Endodermal cell (in vitro differentiated cells): ENCODE results near the gene UGP2. TPM values are rescaled to one million over a fixed set of nuclear protein-coding genes. Genes with fewer than 3 reads are reported as not detected.

ENCODE experiments used
- DNase-seq: peaks from one replicate; pipeline ENCODE4 v3.0.0-alpha.2; 2017
- H3K27ac ChIP-seq: 2 replicates; pipeline ENCODE4 v1.5.1; 2013; ENCODE audit warnings: mild to moderate bottlenecking, low read depth, low read length, moderate library complexity
- H3K27me3 ChIP-seq: 2 replicates; pipeline ENCODE4 v1.6.1; 2013; ENCODE audit warnings: mild to moderate bottlenecking, low read length, moderate library complexity; ENCODE audit not compliant: insufficient read depth, control insufficient read depth, poor library complexity, severe bottlenecking
- H3K36me3 ChIP-seq: 2 replicates; pipeline ENCODE4 v1.7.0; 2013; ENCODE audit warnings: mild to moderate bottlenecking, low read length, moderate library complexity; ENCODE audit not compliant: control insufficient read depth, insufficient read depth
- H3K4me1 ChIP-seq: one replicate; pipeline ENCODE4 v1.7.0; 2013; ENCODE audit warnings: low read length; ENCODE audit not compliant: control insufficient read depth, insufficient read depth
- H3K4me3 ChIP-seq: 2 replicates; pipeline ENCODE4 v1.5.1; 2013; ENCODE audit warnings: mild to moderate bottlenecking, low read length, moderate library complexity
- H3K9ac ChIP-seq: 2 replicates; pipeline ENCODE4 v1.6.1; 2013; ENCODE audit warnings: mild to moderate bottlenecking, low read length, moderate library complexity; ENCODE audit not compliant: poor library complexity, severe bottlenecking; ENCODE audit errors: extremely low read depth
- H3K9me3 ChIP-seq: 2 replicates; pipeline ENCODE4 v1.6.1; 2013; ENCODE audit warnings: mild to moderate bottlenecking, low read length, moderate library complexity; ENCODE audit not compliant: control insufficient read depth
- H3K27ac Mint-ChIP-seq: 2 replicates; pipeline ENCODE4 v1.8.0; 2020; ENCODE audit warnings: mixed read lengths
- H3K27me3 Mint-ChIP-seq: 2 replicates; pipeline ENCODE4 v1.8.0; 2021; ENCODE audit warnings: mild to moderate bottlenecking, mixed read lengths; ENCODE audit not compliant: insufficient read depth
- H3K36me3 Mint-ChIP-seq: 2 replicates; pipeline ENCODE4 v1.8.0; 2020; ENCODE audit warnings: low read depth, mixed read lengths
- H3K4me1 Mint-ChIP-seq: 2 replicates; pipeline ENCODE4 v1.8.0; 2020; ENCODE audit warnings: mixed read lengths
- H3K4me3 Mint-ChIP-seq: 2 replicates; pipeline ENCODE4 v1.8.0; 2020; ENCODE audit warnings: mild to moderate bottlenecking, moderate library complexity, mixed read lengths
- H3K9me3 Mint-ChIP-seq: 2 replicates; pipeline ENCODE4 v1.8.0; 2020; ENCODE audit warnings: mild to moderate bottlenecking, mixed read lengths
- CTCF ChIP-seq: fragments of 200-600 bp; sonication (generic); conservative IDR thresholded peaks from 2 replicates; pipeline ENCODE4 v1.5.0; 2021; ENCODE audit warnings: antibody characterized with exemption, mild to moderate bottlenecking
- WGBS, 2 experiments: methylation state at CpG; one replicate each; pipeline versions ENCODE4 v1.1.5 to v1.1.7; 2013; ENCODE audit warnings: missing lambda C conversion rate in 2 of 2, mixed read lengths in 1 of 2; ENCODE audit not compliant: insufficient coverage in 1 of 2, insufficient read length in 1 of 2; 5-methylcytosine and 5-hydroxymethylcytosine counted together
- total RNA-seq, 2 donors: library from RNA; stranded (reverse); fragmentation: NEBNext Ultra II Directional in 1 of 2; extraction: Animal tissue kit (Norgen Biotek cat#: 25700) in 1 of 2; gene quantifications; 2 replicates in 1 of 2; 3 replicates in 1 of 2; pipeline ENCODE4 v1.2.1, GENCODE V29; 2021

UGP2 gene
- total RNA-seq, 2 donors from 2014 or later = 104 to 136 TPM

DNA sequence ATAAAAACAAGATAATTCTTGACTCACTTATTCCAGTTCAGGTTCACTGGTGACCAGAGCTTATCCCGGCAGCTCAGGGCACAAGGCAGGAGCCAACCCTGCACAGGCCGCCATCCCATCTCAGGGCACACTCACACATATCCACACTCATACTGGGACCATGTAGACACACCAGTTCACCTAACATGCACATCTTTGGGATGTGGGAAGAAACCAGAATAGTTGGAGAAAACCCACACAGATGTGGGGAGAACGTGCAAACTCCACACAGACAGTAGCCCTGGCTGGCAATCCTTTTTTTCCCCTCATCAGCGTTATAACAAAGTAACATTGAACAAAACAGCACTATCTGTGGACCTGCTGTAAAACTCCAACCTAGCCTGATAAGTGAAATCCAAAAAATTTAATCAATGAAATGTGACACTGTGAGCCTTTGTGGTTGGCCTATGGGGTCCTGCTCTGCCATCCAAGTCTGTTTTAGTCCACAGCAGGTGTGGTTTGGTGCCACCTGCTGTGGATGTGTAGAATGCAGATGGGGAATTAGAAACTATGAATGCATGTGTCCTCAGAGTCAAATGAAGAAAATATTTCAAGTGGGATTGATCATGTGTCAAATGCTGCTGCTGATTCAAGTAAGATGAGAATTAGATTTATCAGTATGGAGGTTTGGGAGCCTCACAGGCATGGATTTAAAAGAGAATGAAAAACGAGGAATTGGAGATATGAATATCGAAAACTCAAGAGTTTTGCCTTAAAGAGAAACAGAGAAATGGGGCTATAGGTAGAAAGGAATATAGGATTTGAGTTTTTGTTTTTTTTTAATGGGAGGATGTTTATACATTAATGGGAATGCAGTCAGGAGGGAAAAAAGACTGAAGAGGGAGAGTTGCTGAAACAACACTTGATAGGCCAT is 47.0 kb downstream of the UGP2 start:
- Histone ChIP-seq H3K27ac (no peak overlapping the region), H3K9me3 (no peaks in the 10 kb centered on the region), H3K36me3 (peaks cover 94% of the 10 kb centered on the region), H3K4me3 (no peak overlapping the region), H3K9ac (no peak overlapping the region), H3K27me3 (no peaks in the 10 kb centered on the region), H3K4me1 (no peaks in the 10 kb centered on the region)
- H3K36me3 Mint-ChIP-seq = peaks cover 59% of the 10 kb centered on the region
- WGBS, 2 experiments = 85 to 98% methylated on average over 4 to 6 of the region's 6 CpGs
- TF ChIP-seq CTCF = peak; percentile 86
- no peaks in the 10 kb centered on the region for H3K9me3 Mint-ChIP-seq
- no peaks in the 10 kb centered on the region for H3K27me3 Mint-ChIP-seq
- H3K4me3 Mint-ChIP-seq = no peak overlapping the region
- H3K4me1 Mint-ChIP-seq = peaks cover 34% of the 10 kb centered on the region
- peak overlapping the region; percentile 25 for H3K27ac Mint-ChIP-seq
- DNase-seq = peak; percentile 82

- no peaks in the 10 kb centered on the region for H3K27me3 Mint-ChIP-seq
- Histone ChIP-seq H3K9me3 (no peaks in the 10 kb centered on the region), H3K4me3 (no peak overlapping the region), H3K4me1 (no peaks in the 10 kb centered on the region), H3K9ac (no peak overlapping the region), H3K27me3 (no peaks in the 10 kb centered on the region), H3K27ac (no peak overlapping the region), H3K36me3 (peaks cover 91% of the 10 kb centered on the region)
- peaks cover 61% of the 10 kb centered on the region for H3K36me3 Mint-ChIP-seq
- no peak for TF ChIP-seq CTCF
- H3K27ac Mint-ChIP-seq = no peak overlapping the region
- 100% methylated on average over 2 of the region's 2 CpGs; no CpG with 5 or more reads in 1 of the 2 experiments for WGBS, 2 experiments
- H3K9me3 Mint-ChIP-seq = no peaks in the 10 kb centered on the region
- no peak overlapping the region for H3K4me3 Mint-ChIP-seq
- DNase-seq = no peak
- peaks cover 34% of the 10 kb centered on the region for H3K4me1 Mint-ChIP-seq
Measured at GRCh38 chr2:63890678-63891077, 49.0 kb downstream of the UGP2 start.

GRCh38 chr2:63891488-63892030 is 49.9 kb downstream of the UGP2 start:
- Histone ChIP-seq H3K9me3 (no peaks in the 10 kb centered on the region), H3K9ac (no peak overlapping the region), H3K4me3 (no peak overlapping the region), H3K27me3 (no peaks in the 10 kb centered on the region), H3K36me3 (peaks cover 91% of the 10 kb centered on the region), H3K4me1 (no peaks in the 10 kb centered on the region), H3K27ac (no peak overlapping the region)
- H3K4me3 Mint-ChIP-seq = no peak overlapping the region
- 100% methylated on average over 1 of the region's 1 CpG; no CpG with 5 or more reads in 1 of the 2 experiments for WGBS, 2 experiments
- peak overlapping the region; percentile 29 for H3K27ac Mint-ChIP-seq
- no peaks in the 10 kb centered on the region for H3K27me3 Mint-ChIP-seq
- H3K36me3 Mint-ChIP-seq = peaks cover 60% of the 10 kb centered on the region
- no peak for TF ChIP-seq CTCF
- DNase-seq = no peak
- no peaks in the 10 kb centered on the region for H3K9me3 Mint-ChIP-seq
- H3K4me1 Mint-ChIP-seq = peaks cover 34% of the 10 kb centered on the region
